Occipital lobe (tissue), 2 donors: ENCODE data around the gene SLC9C2. TPM values are rescaled to one million over a fixed set of nuclear protein-coding genes. Genes with fewer than 3 reads are reported as not detected.
"Not testable (repeated sequence)": the region's sequence is repeated elsewhere in the genome, so short reads cannot be mapped to it uniquely, and the experiment has no call there.

Experiments
- DNase-seq: peaks from one replicate; lab custom pipeline; 2025; lab: John Stamatoyannopoulos, UW
- total RNA-seq: library from RNA; depleted of rRNA; stranded (reverse); fragments of >200 nt; gene quantifications from one replicate; pipeline ENCODE4 v1.2.3, GENCODE V29; 2014

The SLC9C2 gene
- total RNA-seq, 1 donor from 2014 or later: 8.3 TPM

DNA sequence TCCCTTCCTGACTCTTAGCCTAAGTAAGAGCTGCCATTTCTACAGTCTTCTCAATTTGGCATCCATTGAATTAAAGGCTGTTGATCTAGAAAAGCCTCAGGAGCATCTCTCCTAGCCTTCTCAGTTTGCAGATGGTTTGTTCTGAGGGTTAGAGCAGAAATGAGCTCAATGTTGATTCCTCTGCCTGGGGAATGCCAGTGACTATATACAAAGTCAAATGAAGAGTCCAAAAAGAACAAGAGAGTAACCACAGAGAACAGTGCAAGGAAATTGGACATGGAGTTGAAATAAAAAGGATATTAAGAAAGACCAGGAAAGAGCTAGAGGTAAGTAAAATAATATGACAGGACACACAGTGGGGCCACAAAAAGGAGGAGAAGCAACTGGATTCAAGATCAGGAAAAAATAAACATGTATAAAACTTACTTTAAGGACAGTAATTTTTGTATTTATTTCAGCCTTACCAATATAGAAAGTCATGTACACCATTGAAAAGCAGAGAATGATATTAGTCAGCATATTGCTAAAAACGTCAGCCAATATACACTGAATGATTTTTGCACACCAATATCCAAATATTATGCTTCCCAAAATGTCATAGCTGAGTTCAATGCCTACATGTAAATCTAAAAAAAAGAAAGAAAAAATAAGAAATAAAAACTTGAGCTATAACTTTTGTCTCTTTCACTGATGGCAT is 21.3 kb downstream of the SLC9C2 start:
- DNase-seq: no peak

DNA sequence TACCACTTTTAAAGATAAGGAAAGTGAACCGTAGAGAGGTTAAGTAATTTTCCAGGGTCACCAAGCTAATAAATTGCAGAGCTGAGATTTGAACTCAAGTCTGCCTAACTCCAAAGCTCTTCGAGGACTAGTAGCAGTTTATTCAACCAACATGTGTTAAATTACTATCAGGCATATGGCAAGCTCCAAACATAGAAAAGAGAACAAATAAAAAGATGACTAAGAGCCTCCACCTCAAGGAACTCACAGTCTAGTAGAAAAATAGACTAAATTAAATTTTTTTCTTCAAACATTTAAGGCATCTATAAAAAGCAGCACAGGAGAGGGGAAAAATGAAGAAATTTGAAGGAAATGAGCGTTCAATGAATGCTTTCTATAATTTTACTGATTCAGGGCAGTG is 22.2 kb downstream of the SLC9C2 start:
- DNase-seq: no peak

DNA sequence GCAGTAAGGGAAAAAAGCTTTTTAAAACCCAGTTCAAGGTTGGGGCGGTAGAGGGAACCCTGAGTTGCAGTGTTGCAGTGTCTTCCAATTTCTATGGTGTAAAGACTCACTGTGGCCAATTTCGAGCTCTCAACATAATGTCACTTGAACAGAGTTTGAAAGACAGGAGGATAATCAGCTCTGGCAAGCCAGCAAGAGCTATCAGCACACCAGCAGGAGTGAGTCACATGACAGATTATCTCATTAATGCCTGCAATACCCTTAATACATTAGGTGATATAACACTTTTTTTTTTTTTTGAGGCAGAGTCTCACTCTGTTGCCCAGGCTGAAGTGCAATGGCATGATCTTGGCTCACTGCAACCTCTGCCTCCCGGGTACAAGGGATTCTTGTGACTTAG is 22.8 kb downstream of the SLC9C2 start:
- DNase-seq: no peak

DNA sequence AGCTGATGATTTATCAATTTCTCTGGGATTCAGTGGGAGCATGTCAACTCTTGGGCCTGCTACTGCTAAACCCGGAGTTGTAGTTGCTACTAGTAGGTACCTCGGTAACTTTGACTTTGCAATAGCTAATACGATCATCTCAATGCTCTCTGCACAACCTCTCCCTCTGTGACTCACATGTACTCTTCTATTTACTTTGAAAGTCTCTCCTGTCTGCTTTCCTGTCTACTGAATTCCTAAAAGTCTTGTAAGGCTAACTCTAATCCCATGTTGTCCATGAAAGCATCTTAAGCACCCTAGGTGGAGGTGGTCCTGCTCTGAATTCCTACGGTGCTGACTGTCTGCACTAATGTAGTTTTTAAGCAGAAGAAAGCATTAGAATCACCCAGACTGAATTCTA is 29.3 kb downstream of the SLC9C2 start:
- no peak for DNase-seq

DNA sequence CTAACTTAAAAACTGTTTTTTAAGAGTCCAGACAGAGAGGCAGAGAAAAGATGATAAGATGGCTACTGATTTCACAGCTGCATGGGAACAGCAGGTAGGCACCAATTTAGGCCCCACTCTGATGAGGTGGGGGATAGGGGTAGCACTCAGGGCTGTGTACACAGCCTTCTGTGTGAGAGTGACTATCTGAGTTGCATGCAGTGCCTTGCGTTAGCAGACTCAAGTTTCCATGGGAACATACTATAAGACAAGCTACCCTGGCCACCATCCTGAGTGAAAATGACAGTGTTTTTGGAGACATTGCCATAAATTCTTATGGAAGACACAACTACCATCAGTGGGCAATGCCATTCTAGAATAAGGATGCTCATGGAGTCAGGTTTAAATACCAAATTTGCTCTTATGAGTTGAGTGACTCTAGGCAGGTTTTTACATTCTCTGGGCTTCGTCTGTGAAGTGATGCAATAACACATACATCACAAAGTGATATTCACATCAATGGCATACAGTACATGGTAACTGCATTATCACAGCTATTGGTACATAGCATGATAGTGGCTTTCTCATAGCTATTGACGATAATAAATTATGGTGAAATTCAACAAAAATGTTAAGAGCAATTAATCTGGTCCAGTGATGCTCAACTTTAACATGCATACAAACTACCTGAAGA is 30.5 kb downstream of the SLC9C2 start:
- no peak for DNase-seq

DNA sequence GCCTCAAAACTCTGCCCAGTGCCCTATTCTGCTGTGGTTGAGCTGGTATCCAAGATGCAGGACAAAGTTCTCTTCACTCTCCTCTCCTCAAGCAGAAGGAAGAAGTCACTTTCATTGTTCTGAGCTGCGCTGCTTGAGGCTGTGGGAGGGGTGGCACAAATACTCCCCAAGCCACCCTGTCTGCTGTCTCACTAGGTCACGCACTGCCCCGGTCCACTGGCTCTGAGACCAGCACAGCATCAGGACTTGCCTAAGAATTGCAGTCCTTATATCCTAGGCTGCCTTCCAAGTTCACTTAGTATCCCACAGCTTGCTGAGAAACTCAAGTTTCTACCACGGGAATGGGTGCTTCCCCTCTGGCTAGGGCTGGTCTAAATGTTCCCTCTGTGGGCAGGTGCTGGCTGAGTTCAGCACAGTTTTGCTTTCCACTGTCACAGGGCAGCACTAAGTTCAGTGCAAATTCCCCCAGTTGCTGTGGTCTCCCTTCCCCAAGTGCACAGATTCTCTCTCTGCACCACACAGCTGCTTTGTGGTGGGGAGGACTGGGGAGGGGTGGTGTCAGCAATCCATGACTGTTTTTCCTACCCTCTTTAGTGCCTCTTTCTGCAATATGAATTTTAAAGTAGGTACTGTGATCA is 32.4 kb downstream of the SLC9C2 start:
- no peak for DNase-seq

DNA sequence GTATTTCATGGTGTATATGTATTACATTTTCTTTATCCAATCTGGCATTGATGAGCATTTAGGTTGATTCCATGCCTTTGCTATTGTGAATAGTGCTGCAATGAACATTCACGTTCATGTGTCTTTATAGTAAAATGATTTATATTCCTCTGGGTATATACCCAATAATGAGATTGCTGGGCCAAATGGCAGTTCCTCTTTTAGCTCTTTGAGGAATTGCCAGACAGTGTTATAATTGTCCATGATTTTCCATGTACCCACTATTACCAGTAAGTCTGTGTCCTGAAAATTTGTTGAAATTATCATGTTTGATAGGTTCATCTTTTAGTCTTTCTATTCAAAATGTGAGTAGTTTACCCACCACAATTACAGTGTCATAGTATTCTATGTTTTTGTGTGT is 34.4 kb downstream of the SLC9C2 start:
- no peak for DNase-seq

DNA sequence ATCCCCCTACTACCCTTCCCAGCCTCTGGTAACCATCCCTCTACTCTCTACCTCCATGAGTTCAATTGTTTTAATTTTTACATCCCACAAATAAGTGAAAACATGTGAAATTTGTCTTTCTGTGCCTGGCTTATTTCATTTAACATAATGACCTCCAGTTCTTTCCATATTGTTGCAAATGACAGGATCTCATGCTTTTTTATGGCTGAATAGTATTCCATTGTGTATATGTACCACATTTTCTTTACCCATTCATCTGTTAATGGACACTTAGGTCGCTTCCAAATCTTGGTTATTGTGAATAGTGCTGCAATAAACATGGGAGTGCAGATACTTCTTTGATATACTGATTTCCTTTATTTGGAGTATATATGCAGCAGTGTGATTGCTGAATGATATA is 39.0 kb downstream of the SLC9C2 start:
- DNase-seq: not testable (repeated sequence)

DNA sequence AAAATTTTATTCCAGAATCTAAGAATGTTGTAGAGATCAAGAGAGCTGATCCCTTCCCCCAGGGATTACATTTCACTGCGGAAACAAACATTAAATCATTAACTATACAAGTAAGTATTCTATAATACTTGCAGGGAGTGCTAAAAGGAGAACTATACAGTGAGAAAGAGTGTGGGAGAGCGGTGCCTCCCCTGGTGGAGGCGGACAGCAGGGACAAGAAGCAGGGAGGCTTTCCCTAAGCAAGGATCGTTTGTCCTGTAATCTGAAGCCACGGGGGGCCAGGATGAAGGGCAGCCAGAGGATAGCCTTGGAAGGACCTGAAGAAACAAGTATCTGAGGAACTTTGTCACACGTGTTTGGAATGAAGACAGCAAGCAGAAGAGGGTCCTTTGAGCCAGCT is 40.1 kb downstream of the SLC9C2 start:
- no peak for DNase-seq

DNA sequence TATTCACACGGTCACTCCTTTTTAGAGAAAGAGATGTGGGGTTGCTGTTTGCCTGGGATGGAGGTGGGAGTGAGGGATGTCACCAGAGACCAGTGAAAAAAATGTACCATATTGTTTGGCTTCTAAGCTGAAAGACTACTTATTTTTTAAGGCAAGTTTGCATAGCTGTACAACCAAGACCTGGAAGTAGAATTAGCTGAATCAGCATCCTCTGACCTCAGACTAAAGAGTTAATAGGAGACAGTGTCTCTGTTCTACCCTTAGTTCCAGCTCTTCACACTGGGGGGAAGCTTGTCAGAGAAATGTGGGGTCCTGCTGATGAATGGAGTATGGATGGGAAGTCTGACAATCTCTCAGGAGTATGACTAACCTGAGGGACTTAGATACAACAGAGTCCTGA is 41.6 kb downstream of the SLC9C2 start:
- DNase-seq: no peak

DNA sequence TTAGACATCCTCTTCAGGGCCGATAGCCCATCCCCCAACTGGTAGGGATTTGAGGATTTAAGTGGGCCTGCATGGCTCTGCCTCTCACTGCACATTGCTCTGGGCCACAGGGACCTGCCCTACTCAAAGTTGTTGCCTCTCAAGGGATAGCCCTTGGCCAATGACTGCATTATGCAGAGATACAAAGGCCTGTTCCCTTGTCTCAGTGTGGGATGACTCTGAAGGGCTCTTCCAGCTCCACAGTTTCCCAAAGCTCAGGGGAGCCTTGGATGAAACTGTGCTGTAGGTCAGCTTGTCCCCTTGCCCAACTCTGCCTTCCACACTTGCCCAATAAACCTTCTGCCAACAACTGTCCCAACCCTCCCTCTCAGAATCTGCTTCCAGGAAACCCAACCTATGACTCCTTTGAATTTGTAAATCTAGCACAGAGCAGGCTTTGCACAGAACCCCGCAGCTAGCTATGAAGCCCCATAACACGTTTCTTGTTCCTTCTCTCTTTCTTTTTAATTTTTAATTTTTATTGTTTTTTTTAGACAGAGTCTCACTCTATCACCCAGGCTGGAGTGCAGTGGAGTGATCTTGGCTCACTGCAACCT is 42.5 kb downstream of the SLC9C2 start:
- no peak for DNase-seq

DNA sequence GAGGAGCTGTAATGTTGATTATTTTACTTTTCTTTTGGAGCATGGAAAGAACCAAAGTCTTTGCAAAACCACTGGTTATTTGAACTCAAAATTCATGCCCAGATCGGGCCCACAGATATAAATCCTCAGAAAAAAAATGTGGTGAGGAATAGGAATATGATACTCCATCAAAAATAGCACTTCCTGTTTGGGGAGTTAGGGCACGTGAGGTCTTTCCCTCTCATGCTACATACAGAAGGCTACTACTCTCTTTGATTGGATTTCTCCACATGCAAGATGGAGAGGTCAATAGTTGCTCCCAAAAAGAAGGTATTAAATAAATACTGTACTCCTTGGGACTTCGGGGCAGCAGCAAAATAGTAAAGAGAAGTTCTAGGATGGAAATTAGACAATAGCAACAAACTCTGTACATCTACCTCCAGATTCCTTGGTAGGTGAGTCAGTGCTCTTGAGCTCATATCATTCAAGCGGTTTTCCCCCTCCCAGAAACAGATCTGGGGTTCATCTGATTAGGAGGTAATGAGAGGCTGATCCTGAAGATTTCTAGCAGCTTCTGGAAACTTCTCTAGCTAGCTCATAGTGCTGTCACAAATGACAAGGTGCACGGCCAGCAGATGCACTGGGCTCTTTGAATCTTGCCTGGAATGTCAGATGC is 47.1 kb downstream of the SLC9C2 start:
- DNase-seq: no peak

DNA sequence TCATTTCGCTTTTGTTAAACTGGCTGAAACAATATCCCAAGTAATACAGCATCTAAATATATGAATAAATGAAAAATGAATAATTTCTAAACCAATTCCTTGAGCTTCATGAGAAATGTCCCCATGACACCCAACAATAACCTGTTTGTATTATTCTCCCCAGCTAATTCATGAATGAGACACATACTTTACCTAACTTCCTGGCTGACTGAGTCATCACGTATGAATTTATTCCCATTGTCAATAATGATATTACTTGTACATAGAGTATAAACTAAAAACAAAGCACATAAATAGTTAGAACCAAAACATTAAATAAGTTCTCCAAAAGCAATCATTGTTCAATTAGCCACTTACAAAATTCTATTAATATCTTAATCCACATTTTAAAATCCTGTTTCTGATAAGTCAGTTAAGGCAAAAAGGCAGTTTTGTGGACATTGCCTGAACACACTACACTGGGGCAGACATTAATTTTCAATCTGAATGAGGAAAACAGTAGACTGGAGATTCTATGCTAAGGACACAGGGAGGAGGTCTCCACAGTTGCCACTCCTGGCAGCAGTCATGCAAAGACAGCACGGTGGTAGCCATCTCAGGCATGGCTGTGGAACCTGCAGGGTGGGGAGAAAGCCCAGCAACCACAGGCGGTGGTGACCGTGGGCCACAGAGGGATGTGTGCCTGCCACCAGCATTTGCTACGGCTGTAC is 48.2 kb downstream of the SLC9C2 start:
- no peak for DNase-seq

DNA sequence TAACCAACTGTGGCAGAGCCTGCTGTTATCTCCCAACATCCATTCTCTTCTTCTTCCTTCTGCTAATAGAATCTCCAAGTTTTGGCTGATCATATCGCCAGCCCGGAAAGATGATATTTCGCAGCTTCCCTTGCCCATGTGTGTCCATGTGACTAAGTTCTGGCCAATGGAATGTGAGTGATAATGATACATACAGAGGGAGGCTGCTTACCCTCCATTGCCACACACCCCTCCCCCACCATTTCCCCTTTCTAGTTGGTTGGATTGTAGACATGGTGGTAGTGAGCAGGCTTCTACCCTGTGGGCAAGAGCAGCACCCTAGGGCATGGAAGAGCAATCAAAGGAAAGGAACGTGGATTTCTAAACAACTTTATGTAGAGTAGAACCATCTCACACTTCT is 48.8 kb downstream of the SLC9C2 start:
- no peak for DNase-seq

DNA sequence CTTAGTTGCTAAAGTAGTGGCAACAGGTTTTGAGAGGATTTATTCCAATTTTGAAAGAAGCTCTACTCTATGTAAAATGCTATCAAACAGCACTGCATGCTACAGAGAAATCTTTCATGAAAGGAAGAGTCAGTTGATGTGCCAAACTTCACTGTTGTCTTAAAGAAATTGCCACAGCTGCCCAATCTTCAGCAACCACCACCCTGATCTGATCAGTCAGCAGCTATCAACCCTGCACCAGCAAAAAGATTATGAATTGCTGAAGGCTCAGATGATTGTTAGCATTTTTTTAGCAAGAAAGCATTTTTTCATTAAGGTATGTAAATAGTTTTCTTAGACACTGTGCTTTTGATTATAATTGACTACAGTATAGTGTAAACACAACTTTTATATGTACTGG is 49.6 kb downstream of the SLC9C2 start:
- no peak for DNase-seq

DNA sequence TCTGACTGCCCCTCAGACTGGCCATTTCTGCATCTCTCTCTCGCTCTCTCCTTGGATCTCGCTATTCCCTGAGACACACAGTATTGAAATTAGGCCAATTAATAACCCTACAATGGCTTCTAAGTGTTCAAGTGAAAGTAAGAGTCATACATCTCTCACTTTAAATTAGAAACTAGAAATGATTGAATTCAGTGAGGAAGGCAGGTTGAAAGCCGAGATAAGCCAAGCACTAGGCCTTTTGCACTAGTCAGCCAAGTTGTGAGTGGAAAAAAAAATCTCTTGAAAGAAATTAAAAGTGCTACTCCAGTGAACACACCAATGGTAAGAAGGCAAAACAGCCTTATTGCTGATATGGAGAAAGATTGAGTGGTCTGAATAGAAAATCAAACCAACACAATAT is 51.2 kb downstream of the SLC9C2 start:
- no peak for DNase-seq

DNA sequence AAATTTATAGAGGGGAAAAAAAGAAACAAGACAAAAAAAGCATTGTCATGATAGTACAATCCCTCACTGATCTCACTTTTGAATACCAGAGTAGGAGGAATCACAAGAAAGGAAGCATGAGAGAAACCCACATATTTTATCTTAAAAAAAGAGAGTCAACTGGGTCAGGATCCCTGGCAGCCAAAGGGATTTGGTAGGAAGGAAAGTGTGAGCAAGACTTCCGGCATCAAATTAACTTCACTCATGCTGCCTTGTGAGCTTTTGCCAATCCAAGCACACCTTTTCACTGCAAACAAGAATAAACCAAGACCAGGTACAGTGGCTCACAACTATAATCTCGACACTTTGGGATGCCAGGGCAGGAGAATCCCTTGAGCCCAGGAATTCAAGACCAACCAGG is 53.1 kb downstream of the SLC9C2 start:
- DNase-seq: no peak

DNA sequence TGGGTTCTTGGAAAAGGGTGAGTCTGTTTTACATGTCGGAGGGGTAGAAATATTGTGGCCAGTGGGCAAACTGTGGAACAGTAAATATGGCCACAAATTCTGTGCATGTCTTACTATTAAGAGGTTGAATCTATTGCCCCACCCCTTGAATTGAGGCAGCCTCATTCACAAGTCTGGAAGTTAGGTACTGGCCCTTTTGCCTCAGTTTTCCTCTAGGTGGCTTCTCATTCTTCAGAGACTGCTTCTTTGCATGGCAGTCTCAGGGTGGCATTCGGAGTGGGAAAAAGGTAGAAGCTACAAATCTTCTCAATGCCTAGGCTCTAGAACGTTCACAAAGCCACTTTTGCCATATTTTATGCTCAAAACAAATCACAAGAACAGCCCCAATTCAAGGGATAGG is 57.2 kb downstream of the SLC9C2 start:
- DNase-seq: no peak

DNA sequence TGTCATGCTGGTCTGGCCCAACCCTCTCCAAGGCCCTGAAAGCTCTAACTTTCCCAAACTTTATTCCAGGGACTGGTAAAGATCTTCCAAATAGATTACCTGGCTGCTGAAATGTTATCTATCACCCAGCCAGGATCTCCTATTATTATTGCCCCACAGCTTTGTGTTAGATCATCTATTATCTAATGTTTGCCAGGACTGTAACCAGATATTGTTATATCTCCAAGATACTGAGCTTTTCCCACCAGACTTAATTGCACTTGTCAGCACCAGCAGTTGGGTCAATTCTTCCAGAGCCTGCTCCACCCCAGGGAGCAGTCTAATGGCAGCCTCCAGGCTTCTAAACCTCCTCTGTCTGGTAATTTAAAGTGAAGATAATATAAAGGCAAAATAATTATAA is 66.6 kb downstream of the SLC9C2 start:
- DNase-seq: no peak

DNA sequence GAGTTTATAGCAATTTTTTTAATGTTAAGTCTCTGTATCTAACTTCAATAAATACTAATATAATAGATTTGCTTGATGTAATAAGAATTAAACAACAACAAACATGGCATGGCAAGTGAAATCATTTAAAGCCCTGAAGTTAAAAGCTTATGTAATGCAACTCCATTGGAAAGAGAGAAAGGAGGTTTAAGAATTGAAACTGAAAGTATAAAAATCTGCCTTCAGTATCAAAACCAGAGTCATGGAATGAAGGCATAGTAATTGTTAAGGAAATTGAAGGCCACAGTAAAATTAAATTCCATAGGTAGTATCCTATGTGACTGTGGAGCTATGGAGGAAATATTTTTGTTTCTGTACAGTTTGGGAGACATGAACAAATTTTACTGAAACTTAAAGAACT is 70.6 kb downstream of the SLC9C2 start:
- DNase-seq: no peak
